B cell (primary cell): ENCODE measurements around the gene SLC39A11.

Experiments used
- CTCF ChIP-seq: fragments of 200-600 bp; IDR thresholded peaks from one replicate; pipeline ENCODE4 v1.8.0; 2022; ENCODE audit warnings: antibody characterized with exemption, mild to moderate bottlenecking
- EZH2 ChIP-seq: IDR thresholded peaks from 2 replicates; pipeline ENCODE4 v1.6.1; 2012; ENCODE audit warnings: borderline replicate concordance, low read depth, mild to moderate bottlenecking, moderate library complexity, low read length; ENCODE audit not compliant: insufficient read depth, poor library complexity, severe bottlenecking

GRCh38 chr17:72858826-72859495 lies 233.5 kb downstream of the SLC39A11 start:
- TF ChIP-seq CTCF (no peak), EZH2 (no peak)
